Panc1 (cell line): ENCODE measurements around the gene SSC4D. TPM values are rescaled to one million over a fixed set of nuclear protein-coding genes. Genes with fewer than 3 reads are reported as not detected.

Source experiments
- ATAC-seq: fragments of 200-7000 bp; cut with Tn5 transposase; 2 replicates; pipeline ENCODE4 v1.9.1; 2020; ENCODE audit warnings: mild to moderate bottlenecking, moderate library complexity
- BruUV-seq: library from RNA; stranded (reverse); fragments of 400-500 nt; replicated peaks from 2 replicates; lab custom pipeline; 2021; lab: Mats Ljungman, UMichigan
- CTCF ChIA-PET: fragments of 300-600 bp; sonication (Branson Sonifier 250); formaldehyde crosslinking; loops from one replicate; lab custom pipeline; 2022; ENCODE audit warnings: antibody characterized with exemption; lab: Charles Lee
- POLR2A ChIA-PET: fragments of 300-600 bp; sonication (Branson Sonifier 250); formaldehyde crosslinking; loops from one replicate; lab custom pipeline; 2022; ENCODE audit warnings: antibody characterized with exemption; lab: Charles Lee
- DNase-seq: peaks from one replicate; pipeline ENCODE4 v3.0.0-alpha.2; 2010; ENCODE audit warnings: low read depth, low spot score
- H3K27ac ChIP-seq: 2 replicates; pipeline ENCODE4 v1.5.1; 2011; ENCODE audit warnings: mild to moderate bottlenecking, low read length, inconsistent platforms
- H3K27me3 ChIP-seq: fragments of 200-500 bp; sonication (Bioruptor generic); 2 replicates; pipeline ENCODE4 v1.6.0; 2014; ENCODE audit warnings: low read length, inconsistent platforms; ENCODE audit not compliant: control insufficient read depth, insufficient read depth
- H3K36me3 ChIP-seq: fragments of 200-500 bp; sonication (Bioruptor generic); 2 replicates; pipeline ENCODE4 v1.5.1; 2014; ENCODE audit warnings: inconsistent platforms, mild to moderate bottlenecking, low read length, moderate library complexity; ENCODE audit not compliant: control insufficient read depth, insufficient read depth
- H3K4me1 ChIP-seq: 2 replicates; pipeline ENCODE4 v1.5.1; 2011; ENCODE audit warnings: inconsistent platforms, mild to moderate bottlenecking, low read length, moderate library complexity; ENCODE audit not compliant: control insufficient read depth, insufficient read depth
- H3K4me3 ChIP-seq, 2 experiments: 2 replicates each; pipeline ENCODE4 v1.5.1; 2011 to 2012; ENCODE audit warnings: low read depth in 2 of 2, low read length in 2 of 2, mild to moderate bottlenecking in 2 of 2, inconsistent platforms in 1 of 2, moderate library complexity in 1 of 2
- H3K9me3 ChIP-seq: fragments of 200-500 bp; sonication (Bioruptor generic); 2 replicates; pipeline ENCODE4 v1.5.1; 2014; ENCODE audit warnings: low read depth, mild to moderate bottlenecking, inconsistent platforms, low read length, moderate library complexity; ENCODE audit not compliant: control insufficient read depth, insufficient read depth
- POLR2AphosphoS5 ChIP-seq: IDR thresholded peaks from 2 replicates; pipeline ENCODE4 v1.6.1; 2012; ENCODE audit warnings: mild to moderate bottlenecking, low read depth, low read length, moderate library complexity
- SIN3A ChIP-seq: IDR thresholded peaks from 2 replicates; pipeline ENCODE4 v1.6.1; 2012; ENCODE audit warnings: low read depth, mild to moderate bottlenecking, low read length, moderate library complexity, borderline replicate concordance; ENCODE audit not compliant: insufficient read depth
- TCF7L2 ChIP-seq: IDR thresholded peaks from 2 replicates; pipeline ENCODE4 v1.6.1; 2011; ENCODE audit warnings: mild to moderate bottlenecking, low read depth, low read length, inconsistent platforms
- in situ Hi-C: cut with HindIII; loops from 2 replicates; pipeline ENCODE4 v1.10.0; 2016; ENCODE audit warnings: low sequenced_read_pairs, low pct_unique_long_range_greater_than_20kb
- intact Hi-C: fragments of 100-400 bp; cut with micrococcal nuclease; formaldehyde crosslinking; loops from one replicate; pipeline ENCODE4 v1.10.0; 2022; ENCODE audit not compliant: unreplicated experiment
- total RNA-seq: library from RNA; stranded (reverse); gene quantifications from one replicate; pipeline ENCODE4 v1.2.1, GENCODE V29; 2021; ENCODE audit not compliant: unreplicated experiment
- TF ChIP-seq, protein P1 (sequence below): fragments of 450-650 bp; IDR thresholded peaks from 2 replicates; pipeline ENCODE4 v1.5.1; 2017; ENCODE audit warnings: mild to moderate bottlenecking
- TF ChIP-seq, protein P2 (sequence below), 2 experiments: IDR thresholded peaks; 2 replicates each; pipeline ENCODE4 v1.6.1; 2011 to 2012; ENCODE audit warnings: low read depth in 2 of 2, control low read depth in 1 of 2, low read length in 1 of 2, mild to moderate bottlenecking in 1 of 2, moderate library complexity in 1 of 2; ENCODE audit not compliant: insufficient read depth in 1 of 2

The SSC4D gene
- total RNA-seq, 1 experiment from 2014 or later, result 1.6 TPM

- intact Hi-C loops (no loop called here), in situ Hi-C loops (no loop called here)
- TF ChIP-seq, protein P1, sequence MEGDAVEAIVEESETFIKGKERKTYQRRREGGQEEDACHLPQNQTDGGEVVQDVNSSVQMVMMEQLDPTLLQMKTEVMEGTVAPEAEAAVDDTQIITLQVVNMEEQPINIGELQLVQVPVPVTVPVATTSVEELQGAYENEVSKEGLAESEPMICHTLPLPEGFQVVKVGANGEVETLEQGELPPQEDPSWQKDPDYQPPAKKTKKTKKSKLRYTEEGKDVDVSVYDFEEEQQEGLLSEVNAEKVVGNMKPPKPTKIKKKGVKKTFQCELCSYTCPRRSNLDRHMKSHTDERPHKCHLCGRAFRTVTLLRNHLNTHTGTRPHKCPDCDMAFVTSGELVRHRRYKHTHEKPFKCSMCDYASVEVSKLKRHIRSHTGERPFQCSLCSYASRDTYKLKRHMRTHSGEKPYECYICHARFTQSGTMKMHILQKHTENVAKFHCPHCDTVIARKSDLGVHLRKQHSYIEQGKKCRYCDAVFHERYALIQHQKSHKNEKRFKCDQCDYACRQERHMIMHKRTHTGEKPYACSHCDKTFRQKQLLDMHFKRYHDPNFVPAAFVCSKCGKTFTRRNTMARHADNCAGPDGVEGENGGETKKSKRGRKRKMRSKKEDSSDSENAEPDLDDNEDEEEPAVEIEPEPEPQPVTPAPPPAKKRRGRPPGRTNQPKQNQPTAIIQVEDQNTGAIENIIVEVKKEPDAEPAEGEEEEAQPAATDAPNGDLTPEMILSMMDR, result no peak
- TF ChIP-seq, protein P2, sequence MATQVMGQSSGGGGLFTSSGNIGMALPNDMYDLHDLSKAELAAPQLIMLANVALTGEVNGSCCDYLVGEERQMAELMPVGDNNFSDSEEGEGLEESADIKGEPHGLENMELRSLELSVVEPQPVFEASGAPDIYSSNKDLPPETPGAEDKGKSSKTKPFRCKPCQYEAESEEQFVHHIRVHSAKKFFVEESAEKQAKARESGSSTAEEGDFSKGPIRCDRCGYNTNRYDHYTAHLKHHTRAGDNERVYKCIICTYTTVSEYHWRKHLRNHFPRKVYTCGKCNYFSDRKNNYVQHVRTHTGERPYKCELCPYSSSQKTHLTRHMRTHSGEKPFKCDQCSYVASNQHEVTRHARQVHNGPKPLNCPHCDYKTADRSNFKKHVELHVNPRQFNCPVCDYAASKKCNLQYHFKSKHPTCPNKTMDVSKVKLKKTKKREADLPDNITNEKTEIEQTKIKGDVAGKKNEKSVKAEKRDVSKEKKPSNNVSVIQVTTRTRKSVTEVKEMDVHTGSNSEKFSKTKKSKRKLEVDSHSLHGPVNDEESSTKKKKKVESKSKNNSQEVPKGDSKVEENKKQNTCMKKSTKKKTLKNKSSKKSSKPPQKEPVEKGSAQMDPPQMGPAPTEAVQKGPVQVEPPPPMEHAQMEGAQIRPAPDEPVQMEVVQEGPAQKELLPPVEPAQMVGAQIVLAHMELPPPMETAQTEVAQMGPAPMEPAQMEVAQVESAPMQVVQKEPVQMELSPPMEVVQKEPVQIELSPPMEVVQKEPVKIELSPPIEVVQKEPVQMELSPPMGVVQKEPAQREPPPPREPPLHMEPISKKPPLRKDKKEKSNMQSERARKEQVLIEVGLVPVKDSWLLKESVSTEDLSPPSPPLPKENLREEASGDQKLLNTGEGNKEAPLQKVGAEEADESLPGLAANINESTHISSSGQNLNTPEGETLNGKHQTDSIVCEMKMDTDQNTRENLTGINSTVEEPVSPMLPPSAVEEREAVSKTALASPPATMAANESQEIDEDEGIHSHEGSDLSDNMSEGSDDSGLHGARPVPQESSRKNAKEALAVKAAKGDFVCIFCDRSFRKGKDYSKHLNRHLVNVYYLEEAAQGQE (IDR thresholded peaks at IDR 0.05; ENCODE audit: insufficient read depth in 1 of 2, low read depth in 2 of 2, low read length in 1 of 2), result no peak
- TF ChIP-seq TCF7L2, result no peak
- TF ChIP-seq POLR2AphosphoS5, result no peak
- no peak for TF ChIP-seq SIN3A
- ChIA-PET POLR2A (no interaction called here), CTCF (no interaction called here)
- DNase-seq (no peak), ATAC-seq (no peak)
- H3K36me3 ChIP-seq, result no peaks in the 10 kb centered on the region
- H3K27ac ChIP-seq, result no peak overlapping the region
- no peak overlapping the region for H3K4me3 ChIP-seq
- H3K9me3 ChIP-seq, result no peaks in the 10 kb centered on the region
- no TSS peak for BruUV-seq
- H3K27me3 ChIP-seq, result no peaks in the 10 kb centered on the region
- H3K4me1 ChIP-seq, result peaks cover 13% of the 10 kb centered on the region
Observed at GRCh38 chr7:76381814-76382213, 27.7 kb downstream of the SSC4D start.

- no peak for TF ChIP-seq POLR2AphosphoS5
- TF ChIP-seq, protein P1, result no peak
- no peak for TF ChIP-seq SIN3A
- TF ChIP-seq TCF7L2, result no peak
- Histone ChIP-seq H3K4me1 (peaks cover 13% of the 10 kb centered on the region), H3K4me3 (peak overlapping the region; percentile 48 to 67), H3K36me3 (no peaks in the 10 kb centered on the region), H3K27me3 (no peaks in the 10 kb centered on the region), H3K27ac (peak overlapping the region; percentile 93), H3K9me3 (no peaks in the 10 kb centered on the region)
- CTCF ChIA-PET, result no interaction called here
- intact Hi-C loops, result no loop called here
- ATAC-seq (no peak), DNase-seq (no peak)
- no TSS peak for BruUV-seq
- in situ Hi-C loops, result no loop called here
- POLR2A ChIA-PET, result no interaction called here
Observed at GRCh38 chr7:76380623-76380966, 28.9 kb downstream of the SSC4D start.
